Fibroblast of upper back skin (primary cell): Measurements from ENCODE around the gene DOK1.
A peak's percentile ranks its signal among the peaks of the same experiment; 100 is the strongest.

ENCODE experiments used
- DNase-seq: peaks from one replicate; pipeline ENCODE4 v3.0.0-alpha.2; 2013

The DOK1 gene

DNA sequence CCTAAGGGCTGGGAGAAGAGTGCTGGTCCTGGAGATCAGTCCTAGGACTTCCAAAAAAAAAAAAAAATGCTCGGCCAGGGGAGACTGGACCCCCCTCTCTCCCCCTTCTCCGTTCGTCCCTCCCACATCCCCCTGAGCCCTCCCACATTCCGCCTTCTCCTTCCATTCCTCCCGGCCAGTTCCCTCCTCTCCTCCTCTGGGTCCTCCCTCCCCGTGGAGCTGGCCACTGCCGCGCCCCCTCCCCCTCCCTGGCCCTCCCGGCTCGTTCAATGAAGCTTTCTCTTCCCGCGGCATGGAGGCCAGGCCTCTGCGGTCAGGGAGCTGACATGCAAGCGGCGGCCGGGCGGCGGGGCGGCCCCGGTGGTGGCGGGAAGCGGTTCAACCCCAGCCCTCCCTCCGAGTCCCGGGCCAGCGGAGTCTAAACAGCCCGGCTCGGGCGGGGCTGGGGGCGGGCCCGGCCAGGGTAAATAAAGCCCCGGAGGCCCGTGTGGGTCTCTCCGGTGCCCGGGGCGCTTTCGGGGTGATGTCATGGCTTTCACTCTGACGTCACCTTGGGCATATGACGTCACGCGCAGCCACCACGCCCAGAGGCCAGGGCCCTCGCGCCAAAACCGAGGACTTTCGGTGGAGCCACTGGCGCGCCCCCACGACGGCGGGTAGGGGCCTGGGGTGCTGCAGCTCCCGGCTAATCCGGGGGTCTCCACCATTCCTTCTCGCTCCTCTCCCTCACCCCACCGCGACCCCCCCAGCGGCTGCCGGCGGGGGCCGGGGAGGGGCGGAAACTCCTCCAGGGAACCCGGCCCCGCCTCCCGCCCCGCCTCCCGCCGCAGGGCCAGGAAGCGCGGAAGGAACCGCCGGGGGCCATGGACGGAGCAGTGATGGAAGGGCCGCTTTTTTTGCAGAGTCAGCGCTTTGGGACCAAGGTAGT, at the start of gene DOK1, which contains the start of gene LOXL3:
DOK1 (plus strand) TSS at position 829 of the 928 bp plus-strand sequence; CDS start at position 864, 35 bp downstream.
LOXL3 (minus strand) TSS at position 51 of the 928 bp plus-strand sequence. CDS start 1,308 bp downstream, outside the sequence.
- DNase-seq: peak; percentile 95

DNA sequence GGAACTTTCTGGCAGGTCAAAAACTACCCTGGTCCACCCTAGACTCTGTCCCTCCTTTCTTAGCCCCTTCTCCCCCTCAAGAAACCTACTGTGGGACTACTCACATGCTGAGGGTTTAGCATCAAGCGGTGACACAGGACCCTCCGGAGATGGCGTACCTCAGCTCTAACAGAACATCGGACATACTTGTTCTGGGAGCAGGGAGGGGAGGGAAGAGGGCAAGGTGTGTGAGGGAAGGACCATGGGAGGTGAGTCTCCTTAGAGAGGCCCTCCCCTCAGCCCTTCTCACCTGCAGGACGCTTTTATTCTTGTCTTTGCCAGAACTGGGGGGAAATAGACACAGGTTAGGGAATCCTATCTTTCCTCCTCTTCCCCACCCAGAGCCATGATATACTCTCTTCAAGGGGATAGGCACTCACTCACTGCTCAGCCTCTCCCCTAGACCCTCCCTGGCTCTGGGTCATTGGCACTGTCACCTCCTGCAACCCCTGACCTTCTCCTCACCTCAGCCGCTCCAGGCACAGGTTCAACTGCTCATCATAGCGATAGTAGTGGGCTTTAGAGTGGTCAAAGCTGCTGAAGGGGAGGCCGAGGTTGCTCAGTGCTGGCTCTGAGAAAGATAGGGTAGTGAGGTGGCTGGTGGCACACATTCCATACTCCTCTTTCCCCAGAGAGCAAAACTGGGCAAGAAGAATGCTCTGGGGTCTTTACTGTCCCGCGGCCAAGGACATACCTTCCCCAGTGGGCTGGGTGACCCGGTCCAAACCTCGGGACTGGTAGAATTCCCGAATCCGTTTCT, 48.9 kb upstream of the DOK1 start:
- DNase-seq: no peak

DNA sequence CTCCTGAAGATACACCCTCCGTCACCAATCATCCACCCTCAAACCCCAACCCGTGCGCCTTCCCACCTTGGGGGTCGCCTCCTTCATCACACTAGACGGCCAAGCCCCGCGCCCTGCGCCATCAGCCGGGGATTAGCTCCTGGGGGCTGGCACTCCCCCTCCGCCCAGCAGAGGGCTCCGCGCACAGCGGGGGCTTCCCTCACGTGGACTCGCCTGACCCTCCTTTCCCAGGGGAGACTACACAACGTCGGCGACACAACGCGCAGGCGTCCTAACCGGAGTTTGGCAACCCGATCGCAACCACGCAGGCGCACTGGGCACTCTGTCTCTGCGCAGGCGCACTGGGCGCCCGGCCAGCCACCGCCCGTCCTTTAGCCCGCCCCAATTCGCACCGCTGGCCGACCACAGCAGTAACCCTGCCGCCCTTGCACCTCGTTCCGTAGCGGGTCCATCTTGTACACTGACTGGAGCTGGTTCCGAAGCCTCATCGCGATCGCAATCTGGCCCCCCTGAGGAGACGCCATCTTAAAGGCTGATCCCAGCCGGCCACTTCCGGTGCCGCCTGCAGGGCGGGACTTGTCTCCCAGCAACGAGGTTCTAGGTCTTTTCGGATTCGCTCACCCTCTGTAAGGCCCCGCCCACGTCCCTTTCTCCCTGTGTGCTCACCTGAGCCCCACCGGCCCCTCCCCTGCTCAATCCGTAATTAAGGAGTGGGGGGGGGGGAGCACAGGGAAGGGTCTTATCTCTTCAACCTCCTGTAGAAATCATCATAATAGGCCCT, 47.2 kb upstream of the DOK1 start, which contains the start of gene PCGF1:
PCGF1 (minus strand) TSS at position 551 of the 781 bp plus-strand sequence; CDS start at position 524, 27 bp downstream.
- peak; percentile 99 for DNase-seq

DNA sequence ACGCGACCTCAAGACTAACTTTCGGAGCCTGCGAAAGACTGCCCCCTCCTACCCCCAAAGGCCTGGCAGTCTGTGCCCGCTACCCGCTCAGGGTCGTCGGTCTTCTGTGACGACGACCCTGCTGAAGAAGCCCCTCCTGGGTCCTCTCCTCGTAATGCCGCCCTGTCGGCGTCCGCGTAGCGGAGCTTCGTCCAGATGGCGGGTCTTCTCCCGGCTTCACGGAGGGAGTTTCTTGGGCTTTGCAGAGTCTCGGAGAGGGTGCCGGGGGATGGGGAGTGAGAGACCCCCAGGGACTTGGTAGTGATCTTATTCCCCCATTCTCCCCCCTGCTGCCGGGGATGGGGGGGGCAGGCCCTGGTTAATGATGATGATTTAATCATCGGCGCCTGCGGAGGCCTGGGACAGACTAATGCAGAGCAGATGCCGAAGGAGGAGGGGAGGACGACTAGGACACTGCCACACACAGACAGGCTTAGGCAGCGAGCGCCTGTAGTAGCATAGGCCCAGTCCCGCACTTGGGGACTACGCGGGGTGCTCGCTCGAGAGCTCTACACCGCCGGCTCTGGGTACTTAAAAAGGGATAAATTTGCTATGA, 46.5 kb upstream of the DOK1 start:
- peak; percentile 86 for DNase-seq

DNA sequence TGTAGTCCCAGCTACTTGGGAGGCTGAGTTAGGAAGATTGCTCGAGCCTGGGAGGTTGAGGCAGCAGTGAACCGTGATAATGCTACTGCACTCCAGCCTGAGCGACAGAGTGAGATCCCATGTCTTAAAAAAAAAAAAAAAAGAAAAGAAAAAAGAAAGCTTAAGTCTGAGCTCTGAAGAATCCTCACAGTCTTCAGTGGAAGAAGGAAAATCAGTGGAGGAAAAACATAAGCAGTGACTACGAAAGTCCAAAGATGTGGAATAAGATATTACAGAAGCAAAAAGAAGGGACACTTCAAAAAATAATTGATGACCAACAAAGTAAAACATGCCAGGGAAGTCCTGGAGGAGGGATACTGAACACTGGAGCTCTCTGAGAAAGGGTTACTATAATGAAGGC, 44.2 kb upstream of the DOK1 start:
- DNase-seq: no peak

DNA sequence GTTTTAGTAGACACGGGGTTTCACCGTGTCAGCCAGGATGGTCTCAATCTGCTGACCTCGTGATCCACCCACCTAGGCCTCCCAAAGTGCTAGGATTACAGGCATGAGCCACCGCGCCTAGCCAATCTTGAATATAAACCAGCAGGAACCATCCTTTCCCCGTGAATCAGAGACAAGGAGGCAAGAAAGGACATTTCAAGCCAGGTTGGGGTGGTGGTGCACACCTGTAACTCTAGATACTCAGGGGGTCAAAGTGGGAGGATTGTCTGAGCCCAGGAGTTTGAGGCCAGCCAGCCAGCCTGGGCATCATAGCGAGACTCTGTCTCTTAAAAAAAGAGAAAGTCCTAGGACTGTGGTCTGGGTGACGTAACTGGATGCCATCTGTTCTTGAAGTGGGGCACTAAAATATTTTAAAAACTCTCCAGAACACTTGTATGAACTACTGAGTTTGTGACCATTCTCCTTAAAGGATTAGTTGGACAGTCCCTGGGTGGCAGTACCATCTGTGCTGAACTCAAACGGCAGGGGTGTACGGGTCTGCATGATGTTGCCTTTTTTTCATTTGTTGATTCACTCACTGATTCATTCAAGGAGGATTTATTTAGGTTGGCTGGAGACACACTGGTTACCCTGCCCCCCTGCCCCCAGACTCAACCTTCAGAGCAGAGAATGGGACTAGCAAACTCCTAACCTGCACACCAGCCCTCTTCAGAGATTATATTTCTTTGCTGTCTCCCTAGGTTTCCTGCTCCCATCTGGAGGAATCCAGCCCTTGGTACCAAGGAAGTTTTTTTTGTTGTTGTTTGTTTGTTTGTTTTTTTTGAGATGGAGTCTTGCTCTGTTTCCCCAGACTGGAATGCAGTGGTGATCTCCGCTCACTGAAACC, 43.2 kb upstream of the DOK1 start:
- DNase-seq: no peak

DNA sequence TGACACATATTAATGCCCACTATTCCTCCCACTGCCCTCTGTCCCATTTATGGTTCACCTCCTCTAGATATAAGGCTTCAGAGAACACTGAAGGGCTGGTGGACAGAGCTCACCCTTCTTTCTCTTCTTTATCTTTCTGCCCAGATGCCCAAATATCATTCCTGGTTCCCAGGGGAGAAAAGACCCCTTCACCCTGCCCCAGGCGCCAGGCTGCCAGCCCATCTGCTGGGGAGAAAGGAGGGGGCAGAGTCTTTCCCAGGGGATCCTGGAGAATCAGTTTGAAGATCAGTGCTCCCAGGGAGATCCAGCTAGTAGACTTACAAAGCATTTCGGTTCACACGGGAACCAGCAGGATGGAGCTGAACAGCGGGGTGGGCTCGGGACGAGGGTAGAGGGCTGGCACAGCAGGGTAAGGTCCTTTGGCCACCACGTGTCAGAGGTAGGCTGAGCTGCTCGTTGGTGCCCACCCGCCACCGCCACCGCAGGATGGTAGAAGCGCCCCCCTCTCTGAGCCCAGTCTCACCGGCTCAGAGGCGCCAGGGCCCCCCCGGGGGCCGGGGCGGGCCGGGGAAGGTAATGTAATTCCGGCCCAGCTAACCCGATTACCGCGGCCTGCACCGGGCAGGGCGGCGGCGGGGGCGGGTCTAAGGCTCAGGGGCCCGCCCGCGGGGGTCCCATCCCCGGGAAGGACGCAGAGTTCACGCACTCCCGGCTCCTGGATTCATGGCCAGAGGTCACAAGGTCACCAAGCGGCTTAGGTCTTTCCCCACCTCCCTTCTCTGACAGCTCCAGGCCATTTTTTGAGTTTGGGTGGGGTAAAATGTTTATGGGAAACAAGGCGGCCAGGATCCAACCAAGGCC, 41.5 kb upstream of the DOK1 start:
- no peak for DNase-seq

DNA sequence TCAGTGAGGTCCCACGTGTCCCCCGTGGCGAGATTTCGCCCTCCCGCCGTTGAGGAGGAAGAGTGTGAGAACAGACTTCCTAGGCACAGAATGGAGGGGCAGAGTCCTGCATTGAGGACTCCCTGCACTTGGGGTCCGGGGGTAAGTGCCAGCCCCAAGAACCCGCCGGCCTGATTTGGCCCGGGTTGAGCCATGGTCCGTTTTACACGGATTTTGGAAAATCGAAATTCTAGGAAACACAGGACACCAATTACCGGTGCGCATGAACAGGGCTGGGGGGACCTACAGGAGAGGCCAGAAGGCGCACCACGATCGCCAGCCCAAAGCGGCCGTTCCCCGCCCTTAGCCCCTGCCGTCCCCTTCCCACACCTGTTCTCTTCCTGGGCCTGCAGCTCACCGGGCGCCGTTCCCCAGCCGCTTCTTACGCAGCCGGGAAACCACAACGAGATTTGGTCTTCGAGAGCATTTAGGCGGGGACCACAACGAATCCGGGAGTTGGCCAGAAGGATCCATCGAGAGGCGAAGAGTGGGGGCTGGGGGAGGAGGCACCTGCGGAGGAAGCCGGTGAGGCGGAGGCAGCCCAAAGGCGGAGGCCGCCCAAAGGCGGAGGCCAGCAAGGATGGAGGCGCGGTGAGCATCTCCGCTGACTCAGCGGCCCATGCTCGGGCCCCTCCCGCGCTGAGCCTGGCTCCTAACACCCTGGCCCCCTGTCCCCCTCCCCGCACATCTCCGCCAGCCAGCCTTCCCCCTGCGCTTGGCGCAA, 40.7 kb upstream of the DOK1 start:
- DNase-seq: no peak

DNA sequence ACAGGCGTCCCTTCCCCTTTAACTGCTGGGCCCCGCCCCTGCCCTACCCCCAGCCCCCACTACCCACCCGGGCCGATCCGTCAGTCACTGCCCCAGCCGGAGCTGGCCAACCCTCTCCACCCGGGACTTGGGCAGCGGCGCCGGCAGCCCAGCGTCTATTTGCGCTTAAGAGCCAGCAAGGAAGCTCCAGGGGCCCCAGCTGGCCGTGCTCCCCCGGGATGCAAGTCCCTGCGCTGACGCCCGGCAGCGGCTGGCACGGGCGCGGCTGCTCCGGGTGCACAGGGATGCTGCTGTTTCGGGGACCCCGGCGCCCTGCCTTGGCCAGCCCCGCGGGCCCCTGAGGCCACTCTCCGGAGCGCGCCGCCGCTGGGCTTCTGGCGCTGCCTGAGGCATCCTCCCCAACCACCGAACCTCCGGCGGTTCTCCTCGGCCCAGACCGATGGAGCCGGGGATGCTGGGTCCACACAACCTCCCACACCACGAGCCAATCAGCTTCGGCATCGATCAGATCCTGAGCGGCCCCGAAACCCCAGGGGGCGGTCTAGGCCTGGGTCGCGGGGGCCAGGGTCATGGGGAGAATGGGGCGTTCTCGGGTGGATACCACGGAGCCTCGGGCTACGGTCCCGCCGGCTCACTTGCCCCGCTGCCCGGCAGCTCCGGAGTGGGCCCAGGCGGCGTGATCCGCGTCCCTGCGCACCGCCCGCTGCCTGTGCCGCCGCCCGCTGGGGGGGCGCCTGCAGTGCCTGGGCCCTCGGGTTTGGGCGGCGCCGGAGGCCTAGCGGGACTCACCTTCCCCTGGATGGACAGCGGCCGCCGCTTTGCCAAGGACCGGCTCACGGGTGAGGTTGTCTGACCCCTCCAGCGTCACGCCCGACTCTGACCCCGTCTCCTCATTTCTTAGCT, 39.9 kb upstream of the DOK1 start, which contains the start of gene TLX2:
TLX2 (plus strand) TSS at position 83 of the 903 bp plus-strand sequence; CDS start at position 440, 357 bp downstream.
- DNase-seq: no peak

DNA sequence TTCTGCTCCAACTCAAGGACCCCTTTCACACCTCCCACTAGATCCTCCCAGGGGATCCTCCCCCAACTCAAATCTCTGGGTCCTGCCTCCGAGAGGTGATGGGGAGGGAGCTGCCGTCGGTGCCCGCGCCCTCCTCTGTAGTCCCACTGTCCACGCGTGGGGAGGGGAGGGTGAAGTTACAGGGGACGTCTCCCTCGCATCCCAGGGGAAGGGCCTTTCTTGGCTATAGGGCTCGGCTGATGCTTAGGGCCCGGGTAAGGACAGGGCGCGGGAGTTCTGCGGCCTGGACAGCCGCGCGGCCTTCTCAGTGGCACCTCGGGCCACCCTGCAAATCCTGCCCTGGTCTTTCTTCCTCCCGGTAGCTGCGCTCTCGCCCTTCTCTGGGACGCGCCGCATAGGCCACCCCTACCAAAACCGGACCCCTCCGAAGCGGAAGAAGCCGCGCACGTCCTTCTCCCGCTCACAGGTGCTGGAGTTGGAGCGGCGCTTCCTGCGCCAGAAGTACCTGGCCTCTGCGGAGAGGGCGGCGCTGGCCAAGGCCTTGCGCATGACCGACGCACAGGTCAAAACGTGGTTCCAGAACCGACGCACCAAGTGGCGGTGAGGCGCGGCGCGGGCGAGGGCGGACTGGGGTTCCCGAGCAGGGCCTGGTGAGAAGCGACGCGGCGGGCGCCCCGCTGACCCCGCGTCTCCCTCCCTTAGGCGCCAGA, 39.1 kb upstream of the DOK1 start:
- no peak for DNase-seq

DNA sequence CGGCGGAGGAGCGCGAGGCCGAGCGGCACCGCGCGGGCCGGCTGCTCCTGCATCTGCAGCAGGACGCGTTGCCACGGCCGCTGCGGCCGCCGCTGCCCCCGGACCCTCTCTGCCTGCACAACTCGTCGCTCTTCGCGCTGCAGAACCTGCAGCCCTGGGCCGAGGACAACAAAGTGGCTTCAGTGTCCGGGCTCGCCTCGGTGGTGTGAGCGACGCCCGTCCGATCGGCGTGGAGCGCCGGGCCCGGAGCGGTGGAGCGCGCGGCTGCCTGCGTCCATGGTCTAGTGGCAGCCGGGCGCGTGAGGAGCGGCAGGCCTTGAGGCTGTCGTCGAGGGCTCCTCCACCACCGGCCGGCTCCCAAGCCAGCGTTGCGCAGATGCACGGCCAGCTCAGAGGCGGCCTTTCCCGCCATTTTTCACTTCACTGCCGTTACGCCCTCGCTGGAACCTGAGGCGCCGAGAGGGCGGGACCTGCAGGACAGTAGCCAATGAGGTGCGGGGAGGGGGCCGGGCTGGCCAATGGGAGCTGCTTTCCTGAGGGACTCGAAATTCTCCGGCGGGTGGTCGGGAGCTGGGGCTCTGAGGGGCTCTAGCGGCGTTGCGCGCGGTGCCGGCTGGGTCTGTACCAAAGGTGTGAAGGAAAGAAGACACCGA, 38.4 kb upstream of the DOK1 start:
- peak; percentile 49 for DNase-seq

DNA sequence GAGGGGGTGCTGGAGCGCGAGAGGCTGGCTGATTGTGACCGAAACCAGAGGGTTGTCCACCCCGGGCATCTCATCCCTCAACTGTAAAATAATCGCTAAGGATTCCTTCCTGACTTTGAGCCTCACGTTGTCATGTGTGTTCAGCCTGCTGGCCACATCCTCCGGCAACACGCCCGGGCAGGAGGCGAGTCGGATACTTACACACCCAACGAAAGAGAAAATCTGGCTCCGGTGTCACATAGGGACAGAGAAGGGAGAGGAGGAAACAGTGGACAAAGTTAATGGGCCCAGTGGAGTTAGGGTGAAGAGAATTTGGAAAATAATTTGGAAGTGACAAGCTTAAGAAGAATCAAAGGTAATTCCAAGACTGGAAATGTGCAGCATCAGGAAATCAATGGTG, 37.9 kb upstream of the DOK1 start:
- DNase-seq: no peak

DNA sequence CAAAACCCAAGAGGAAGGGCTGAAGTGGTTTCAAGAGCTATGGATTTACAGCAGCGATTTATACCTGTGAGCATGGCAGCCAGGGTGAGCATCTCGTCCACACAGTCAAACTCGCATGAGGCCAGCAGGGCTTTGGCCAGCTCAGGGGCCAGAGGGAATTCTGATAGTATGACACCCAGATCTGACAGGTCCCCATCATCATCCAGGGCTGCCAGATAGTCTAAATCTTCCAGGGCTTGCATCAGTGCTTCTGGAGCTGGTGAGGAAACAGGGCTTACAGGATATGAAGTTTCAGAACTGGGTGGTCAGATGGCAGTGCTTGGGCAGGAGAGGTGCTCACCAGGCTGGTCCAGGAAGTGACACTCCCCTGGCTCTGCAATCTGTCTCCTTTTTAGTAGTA, 32.0 kb upstream of the DOK1 start:
- DNase-seq: no peak

DNA sequence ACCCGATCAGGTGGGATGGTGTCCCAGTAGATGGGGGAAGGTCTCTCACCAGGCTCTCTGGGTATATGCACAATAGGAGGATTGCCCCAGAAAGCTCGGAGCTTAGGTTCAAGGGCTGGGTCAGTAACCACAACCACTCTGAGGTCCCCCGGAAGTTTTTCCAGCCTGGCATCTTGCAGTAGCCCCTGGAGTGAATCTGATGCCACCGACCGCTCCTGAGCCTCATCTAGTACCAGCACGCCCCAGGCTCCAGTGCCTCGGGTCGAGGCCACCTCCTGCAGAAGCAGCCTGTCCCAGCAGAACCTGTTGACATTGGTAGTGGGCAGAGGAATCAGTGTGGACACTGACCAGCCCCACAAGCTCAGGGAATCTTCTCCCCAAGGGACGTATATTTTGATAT, 30.5 kb upstream of the DOK1 start:
- no peak for DNase-seq

DNA sequence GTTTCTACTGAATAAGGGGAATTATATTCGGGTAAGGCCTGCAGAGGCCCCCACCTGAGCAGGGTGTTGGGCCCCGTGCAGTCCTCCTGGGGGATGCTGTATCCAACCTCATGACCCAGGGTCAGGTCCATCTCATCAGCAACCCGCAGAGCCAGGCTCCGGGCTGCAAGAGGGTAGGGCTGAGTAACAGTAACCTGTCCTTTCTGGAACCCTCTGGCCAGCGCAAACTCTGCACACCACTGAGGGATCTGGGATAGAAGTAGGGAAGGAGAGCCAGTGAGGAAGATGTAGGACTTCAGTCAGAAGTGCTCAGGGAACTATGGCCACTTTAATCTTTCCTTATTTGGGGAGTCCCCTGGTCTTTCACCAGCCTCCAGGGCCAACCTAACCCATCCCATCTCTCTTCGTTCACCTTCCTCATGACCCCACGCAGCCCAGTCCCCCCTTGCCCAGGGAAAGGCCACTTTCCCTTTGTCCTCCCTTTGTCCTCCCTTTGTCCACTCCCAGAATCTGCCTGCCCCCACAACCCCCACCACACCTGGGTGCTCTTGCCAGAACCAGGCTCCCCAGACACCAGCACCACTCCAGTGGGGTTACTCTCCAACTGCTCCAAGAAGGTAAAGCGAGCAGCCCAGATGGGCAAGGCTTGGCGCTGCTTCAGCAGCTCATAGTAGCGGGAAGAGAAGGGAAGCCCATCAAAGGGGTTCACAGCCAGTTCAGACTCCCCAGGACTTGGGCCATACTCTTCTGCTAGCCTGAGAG, 29.4 kb upstream of the DOK1 start:
- DNase-seq: no peak
